HT1080 (cell line): ENCODE results near the gene CDC42BPB. TPM values are rescaled to one million over a fixed set of nuclear protein-coding genes. Genes with fewer than 3 reads are reported as not detected.

Experiments used
- DNase-seq: peaks from one replicate; pipeline ENCODE4 v3.0.0-alpha.2; 2015; ENCODE audit warnings: low read depth
- total RNA-seq: library from RNA; depleted of rRNA; stranded (reverse); fragments of >200 nt; shearing (Covaris generic); gene quantifications from 2 replicates; pipeline ENCODE4 v1.2.3, GENCODE V29; 2014

Gene CDC42BPB
- total RNA-seq, 1 experiment from 2014 or later = 54.3 TPM

DNA sequence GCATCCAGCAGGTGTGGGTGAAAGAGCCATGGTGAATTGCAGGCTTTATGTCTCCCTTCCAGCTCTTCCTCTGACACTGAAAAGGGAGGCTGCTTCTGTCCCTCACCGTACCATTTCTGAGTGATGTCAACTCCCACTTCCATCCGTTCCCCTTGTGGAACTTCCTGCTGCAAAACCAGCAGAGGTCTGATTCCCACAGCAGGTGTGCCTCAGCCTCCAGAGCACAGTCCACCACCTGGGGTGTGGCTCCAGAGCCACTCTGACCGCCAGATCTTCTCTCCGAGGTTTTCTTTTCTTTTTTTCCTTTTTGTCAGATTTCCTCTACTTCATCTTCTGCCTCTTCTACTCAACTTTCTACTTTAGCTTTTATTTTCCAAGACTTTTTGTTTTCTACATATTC lies 62.7 kb downstream of the CDC42BPB start:
- no peak for DNase-seq

DNA sequence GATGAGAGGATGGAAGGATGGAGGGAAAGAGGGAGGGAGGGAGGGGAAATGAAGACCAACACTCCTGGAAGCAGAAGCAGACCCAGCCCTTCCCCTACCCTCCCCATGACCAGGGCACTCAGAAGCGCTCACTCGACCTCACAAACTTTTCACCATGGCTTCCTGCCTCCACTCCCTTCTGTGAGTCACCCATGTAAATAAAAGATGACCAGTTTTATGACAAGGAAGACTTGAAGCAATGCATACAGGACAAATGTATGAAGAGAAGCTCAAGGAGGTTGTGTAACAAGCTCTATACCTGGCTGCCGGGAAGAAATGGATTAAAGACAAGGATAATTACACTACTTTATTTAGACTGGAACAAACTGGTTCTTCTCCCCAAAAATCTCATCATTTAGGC lies 63.8 kb downstream of the CDC42BPB start:
- DNase-seq = peak; percentile 85

GRCh38 chr14:102991376-102991775 lies 66.0 kb downstream of the CDC42BPB start:
- no peak for DNase-seq

GRCh38 chr14:102988054-102988453 lies 69.3 kb downstream of the CDC42BPB start:
- DNase-seq = peak; percentile 34

DNA sequence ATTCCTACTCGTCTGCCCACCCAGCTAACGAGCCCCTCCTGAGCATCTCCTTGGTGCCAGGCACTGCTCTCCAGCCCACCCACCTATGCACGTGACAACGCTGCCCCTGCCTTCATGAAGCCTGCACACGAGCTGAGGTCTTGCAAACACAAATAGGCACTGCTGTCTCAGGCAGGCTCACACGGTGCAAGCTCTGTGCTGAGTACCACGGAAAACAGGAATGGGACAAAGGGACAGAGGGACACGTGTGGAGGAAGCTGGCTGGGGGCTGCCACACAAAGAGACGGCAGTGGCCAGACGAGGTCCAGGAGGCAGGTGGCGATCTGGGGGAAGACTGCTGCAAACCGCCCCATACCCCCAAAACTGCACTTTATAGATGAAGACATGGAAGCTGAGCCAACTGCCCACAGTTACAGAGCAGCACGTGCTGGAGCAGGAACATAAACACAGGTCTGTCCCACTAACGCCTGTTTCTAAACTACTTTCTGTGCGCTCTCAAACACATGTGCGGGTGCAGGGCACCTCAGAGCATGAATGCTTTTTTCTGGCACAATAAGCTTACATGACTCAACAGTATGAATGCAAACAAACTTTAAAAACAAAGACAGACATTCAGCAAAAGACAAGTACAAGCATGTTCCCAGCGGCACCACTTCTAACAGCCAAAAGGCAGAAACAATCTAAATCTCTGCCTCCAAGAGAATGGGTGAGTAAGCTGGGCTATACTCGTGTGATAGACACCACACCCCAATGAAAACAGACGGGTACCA lies 70.4 kb downstream of the CDC42BPB start:
- DNase-seq = peak; percentile 65

- no peak for DNase-seq
Measured at GRCh38 chr14:102985665-102986064, 71.7 kb downstream of the CDC42BPB start.

DNA sequence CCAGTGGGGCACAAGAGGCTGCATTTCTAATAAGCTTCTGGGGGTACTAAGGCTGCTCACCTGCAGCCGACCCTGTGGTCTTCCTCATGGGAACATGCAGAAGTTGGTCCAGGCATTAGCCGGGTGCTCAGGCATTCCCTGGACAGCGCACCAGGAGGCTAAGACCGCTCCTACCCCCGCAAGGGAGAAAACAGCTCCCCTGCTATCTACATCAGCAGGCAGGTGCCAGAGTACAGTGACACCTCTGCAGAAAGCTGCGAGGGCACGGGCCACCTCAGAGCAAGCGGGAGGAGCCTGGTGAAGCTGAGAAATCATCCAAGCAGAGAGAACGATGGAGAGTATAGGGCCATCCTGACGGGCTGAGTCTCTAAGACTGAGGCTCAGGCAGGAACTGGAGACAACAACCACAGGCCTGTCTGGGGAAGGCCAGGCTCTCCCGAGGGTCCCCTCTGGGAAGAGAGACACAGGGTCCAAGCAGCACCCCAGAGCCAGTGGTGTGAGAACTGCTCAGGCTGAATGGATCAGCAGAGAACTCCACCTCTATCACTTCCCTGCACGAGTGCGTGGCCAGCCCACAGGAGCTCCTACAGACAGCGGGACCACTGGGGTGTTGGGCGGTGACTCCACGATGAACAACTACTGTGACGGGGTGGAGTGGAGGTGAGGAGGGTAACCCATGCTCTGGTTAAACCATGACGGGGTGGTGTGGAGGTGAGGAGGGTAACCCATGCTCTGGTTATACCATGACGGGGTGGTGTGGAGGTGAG lies 72.8 kb downstream of the CDC42BPB start:
- no peak for DNase-seq

GRCh38 chr14:102983496-102983895 lies 73.9 kb downstream of the CDC42BPB start:
- no peak for DNase-seq

DNA sequence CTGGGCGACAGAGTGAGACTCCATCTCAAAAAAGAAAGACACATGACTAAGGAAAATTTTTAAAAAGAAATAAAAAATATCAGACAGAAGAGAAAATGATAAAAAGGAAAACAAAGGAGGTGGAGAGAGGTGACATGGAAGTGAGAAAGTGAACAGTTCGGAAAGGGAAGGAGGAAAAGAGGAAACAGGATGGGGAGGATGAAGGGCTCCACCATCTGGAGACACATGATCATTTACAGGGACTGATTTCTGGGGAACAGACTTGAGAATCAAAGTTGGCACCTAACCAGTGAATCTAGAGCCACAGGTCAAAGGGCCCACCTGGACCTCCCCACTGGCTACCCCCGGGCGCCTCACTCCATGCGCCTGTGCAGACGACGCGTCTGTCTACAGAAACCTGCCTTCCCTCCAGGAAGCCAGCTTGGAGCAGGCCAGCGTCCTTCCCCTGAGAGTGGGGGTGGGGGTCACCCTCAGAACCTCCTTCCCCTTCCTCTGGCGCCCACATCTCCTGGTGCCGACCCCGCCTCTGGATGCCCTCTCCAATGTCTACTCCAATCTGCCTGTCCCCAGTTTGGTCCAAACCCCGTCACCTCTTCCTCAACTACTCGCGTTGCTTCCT lies 74.4 kb downstream of the CDC42BPB start:
- DNase-seq = no peak

DNA sequence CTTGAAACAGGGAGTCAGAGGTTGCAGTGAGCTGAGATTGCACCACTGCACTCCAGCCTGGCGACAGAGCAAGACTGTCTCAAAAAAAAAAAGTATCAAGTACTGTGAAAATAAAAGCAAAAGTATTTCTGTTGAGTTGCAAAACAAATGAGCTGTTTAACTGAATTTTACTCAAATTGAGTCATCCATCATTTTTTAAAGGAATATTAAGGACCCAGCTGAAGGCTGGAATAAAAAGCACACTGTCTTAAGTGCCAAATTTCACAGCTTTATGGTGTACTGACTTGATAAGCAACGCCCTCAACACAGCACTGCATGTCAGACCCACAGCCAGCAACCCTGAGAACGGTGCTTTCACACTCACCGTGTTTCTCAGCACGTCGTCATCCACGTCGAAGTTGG lies 76.9 kb downstream of the CDC42BPB start:
- DNase-seq = no peak

- no peak for DNase-seq
Measured at GRCh38 chr14:102979406-102979805, 77.9 kb downstream of the CDC42BPB start.

DNA sequence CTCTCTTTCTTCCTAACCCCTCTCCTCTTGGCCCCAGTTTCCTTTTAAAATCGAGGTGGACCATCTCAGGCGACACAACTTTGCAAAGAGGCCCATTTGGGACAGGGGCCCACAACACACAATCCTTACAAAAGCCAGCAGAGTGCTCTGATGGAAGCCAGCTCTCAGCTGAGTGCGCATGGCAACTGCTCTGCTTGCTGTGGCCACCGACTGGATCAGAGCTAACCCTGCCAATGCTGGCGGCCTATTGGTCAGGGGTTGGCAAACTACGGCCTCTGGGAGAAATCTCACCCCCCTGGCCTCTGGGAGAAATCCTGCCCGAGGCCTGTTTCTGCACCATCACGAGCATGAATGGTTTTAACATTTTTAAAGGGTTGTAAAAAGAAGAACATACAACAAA lies 79.9 kb downstream of the CDC42BPB start:
- no peak for DNase-seq

DNA sequence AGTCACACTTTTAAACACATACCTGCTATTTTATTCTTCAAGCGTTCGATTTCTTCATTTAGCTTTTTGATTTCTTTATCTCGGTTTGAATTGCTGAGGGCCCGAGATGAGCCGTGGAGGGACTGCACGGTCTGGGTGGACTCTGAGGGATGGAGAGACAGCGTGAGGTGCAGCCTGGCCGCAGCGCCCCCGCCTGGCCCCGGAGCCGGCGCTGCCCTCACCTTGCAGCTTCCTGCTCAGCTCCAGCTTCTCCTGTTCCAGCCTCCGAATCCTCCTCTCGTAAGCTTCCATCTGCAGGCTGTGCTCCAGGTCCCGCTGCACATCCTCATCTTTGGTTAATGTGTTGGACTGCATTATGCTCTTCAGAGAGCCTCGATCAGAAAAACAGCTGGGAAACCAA lies 81.7 kb downstream of the CDC42BPB start:
- DNase-seq = no peak

- no peak for DNase-seq
Measured at GRCh38 chr14:102973706-102974285, 83.6 kb downstream of the CDC42BPB start.

GRCh38 chr14:102971836-102972606 lies 85.3 kb downstream of the CDC42BPB start:
- DNase-seq = no peak

DNA sequence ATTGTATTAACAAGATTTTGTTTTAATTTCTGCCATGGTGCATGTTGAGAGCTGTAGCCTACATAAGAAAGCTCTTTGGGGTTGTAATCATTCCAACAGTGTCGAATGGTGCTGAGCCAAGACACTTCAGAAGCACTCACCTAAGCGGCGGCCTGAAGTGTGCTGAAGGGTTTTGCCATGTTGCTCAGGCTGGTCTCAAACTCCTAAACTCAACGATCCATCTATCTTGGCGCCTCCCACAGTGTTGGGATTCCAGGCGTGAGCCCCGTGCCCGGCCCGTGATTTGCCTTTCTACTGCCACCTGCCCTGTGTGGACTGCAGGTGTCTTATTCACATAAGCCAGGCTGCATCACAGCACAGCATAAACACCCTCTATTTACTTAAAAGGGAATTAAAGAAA lies 86.0 kb downstream of the CDC42BPB start:
- DNase-seq = no peak

GRCh38 chr14:102970496-102970895 lies 86.9 kb downstream of the CDC42BPB start:
- no peak for DNase-seq

DNA sequence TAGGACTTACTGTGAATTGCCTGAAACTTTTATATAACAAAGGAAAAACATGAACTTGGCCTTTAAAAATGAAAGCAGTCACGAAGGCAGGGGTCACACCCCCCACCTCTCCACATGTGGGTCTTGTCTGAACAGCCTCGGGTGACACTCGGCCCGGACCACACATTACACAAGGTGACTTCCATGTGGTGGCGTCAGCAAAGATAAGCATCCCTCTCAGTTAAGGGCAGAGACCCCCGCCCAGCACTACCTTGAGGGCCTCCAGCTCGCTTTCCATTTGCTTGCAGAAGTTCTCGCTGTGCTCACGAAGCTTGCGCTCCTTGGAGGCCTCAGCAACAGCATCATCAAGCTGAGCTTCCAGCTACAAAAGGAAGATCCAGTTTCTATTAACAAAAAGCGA lies 87.4 kb downstream of the CDC42BPB start:
- no peak for DNase-seq

DNA sequence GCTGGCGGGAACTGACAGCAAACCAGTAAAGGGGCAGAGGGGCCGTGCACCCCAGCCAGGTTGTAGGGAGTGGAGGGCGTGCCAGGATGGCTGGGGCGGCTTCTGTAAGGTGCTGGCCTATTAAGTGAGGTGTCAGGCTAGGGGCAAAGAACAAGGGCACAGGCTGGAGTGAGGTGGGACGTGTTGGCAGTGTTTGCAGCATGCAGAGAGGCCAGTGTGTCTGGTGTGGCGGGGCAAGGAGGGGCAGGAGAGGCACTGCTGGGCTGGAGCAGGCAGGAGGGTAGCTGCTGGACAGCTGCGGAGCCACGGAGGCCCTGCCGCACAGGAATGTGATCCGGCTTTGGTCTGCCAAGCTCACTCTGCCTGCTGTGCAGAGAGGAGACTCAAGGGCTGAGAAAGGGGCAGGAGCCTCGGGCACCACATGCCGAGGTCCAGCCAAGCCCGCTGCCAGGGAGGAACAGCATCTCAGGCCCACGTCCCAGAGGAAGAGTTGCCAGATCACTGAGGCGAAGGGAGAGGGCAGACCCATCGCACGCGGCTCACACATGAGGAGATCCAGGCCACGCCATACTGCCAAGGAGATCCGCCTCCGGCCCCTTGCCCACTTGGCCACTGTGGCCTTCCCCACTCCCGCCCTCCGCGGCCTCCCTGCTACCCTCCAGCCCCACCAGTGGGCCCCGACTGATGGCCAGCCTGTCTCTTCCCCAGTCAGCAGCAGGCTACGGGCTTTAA lies 88.1 kb downstream of the CDC42BPB start:
- DNase-seq = no peak

GRCh38 chr14:102968306-102968705 lies 89.0 kb downstream of the CDC42BPB start:
- no peak for DNase-seq

GRCh38 chr14:102967506-102967795 lies 89.9 kb downstream of the CDC42BPB start:
- DNase-seq = no peak
